ES-I3 (cell line): ENCODE data around the gene CHTOP.
A peak's percentile ranks its signal among the peaks of the same experiment; 100 is the strongest.

Source experiments
- H3K36me3 ChIP-seq: 2 replicates; pipeline ENCODE4 v1.6.1; 2013; ENCODE audit warnings: mild to moderate bottlenecking, low read length, control low read depth, moderate library complexity; ENCODE audit not compliant: insufficient read depth
- H3K4me1 ChIP-seq: 2 replicates; pipeline ENCODE4 v1.6.1; 2013; ENCODE audit warnings: mild to moderate bottlenecking, control low read depth, low read length; ENCODE audit not compliant: insufficient read depth
- H3K9ac ChIP-seq: 2 replicates; pipeline ENCODE4 v1.6.1; 2013; ENCODE audit warnings: low read depth, mild to moderate bottlenecking, low read length, moderate library complexity
- H3K9me3 ChIP-seq: 2 replicates; pipeline ENCODE4 v1.6.1; 2013; ENCODE audit warnings: mild to moderate bottlenecking, low read length, moderate library complexity; ENCODE audit not compliant: control insufficient read depth, insufficient read depth

CHTOP gene

GRCh38 chr1:153617663-153618062 lies 16.2 kb upstream of the CHTOP start:
- Histone ChIP-seq H3K4me1 (peaks cover 15% of the 10 kb centered on the region; the same call in 1 of the 2 replicates), H3K36me3 (no peaks in the 10 kb centered on the region; the same call in none of the 2 replicates), H3K9me3 (no peaks in the 10 kb centered on the region), H3K9ac (no peak overlapping the region)

- no peaks in the 10 kb centered on the region for H3K9me3 ChIP-seq
- peaks cover 18% of the 10 kb centered on the region for H3K4me1 ChIP-seq
- H3K9ac ChIP-seq: no peak overlapping the region
- H3K36me3 ChIP-seq: no peaks in the 10 kb centered on the region; the same call in none of the 2 replicates
Measured at GRCh38 chr1:153619171-153619570, 14.7 kb upstream of the CHTOP start.

GRCh38 chr1:153623101-153623500 lies 10.8 kb upstream of the CHTOP start:
- Histone ChIP-seq H3K36me3 (no peaks in the 10 kb centered on the region; the same call in none of the 2 replicates), H3K9me3 (no peaks in the 10 kb centered on the region), H3K4me1 (peaks cover 21% of the 10 kb centered on the region), H3K9ac (no peak overlapping the region)

GRCh38 chr1:153624965-153625611 lies 8.8 kb upstream of the CHTOP start:
- peaks cover 30% of the 10 kb centered on the region for H3K4me1 ChIP-seq
- H3K9ac ChIP-seq: no peak overlapping the region
- no peaks in the 10 kb centered on the region; the same call in 1 of the 2 replicates for H3K36me3 ChIP-seq
- no peaks in the 10 kb centered on the region for H3K9me3 ChIP-seq

GRCh38 chr1:153626477-153626903 lies 7.4 kb upstream of the CHTOP start:
- peak overlapping the region; percentile 56 for H3K9ac ChIP-seq
- no peaks in the 10 kb centered on the region for H3K9me3 ChIP-seq
- no peaks in the 10 kb centered on the region; the same call in 1 of the 2 replicates for H3K36me3 ChIP-seq
- H3K4me1 ChIP-seq: peaks cover 30% of the 10 kb centered on the region

GRCh38 chr1:153626904-153627714 lies 6.8 kb upstream of the CHTOP start, which contains the start of gene S100A13:
Gene S100A13, minus strand, starts transcription at chr1:153627505. Its CDS starts 1,033 bp downstream, at chr1:153626472.
- Histone ChIP-seq H3K9ac (peak within 1 kb of the TSS; percentile 56), H3K9me3 (no peaks in the 10 kb centered on the region), H3K4me1 (peaks cover 30% of the 10 kb centered on the region), H3K36me3 (no peaks in the 10 kb centered on the region; the same call in 1 of the 2 replicates)

GRCh38 chr1:153627715-153628626 lies 5.9 kb upstream of the CHTOP start, which contains the start of gene S100A1:
Gene S100A1, plus strand, starts transcription at chr1:153628434. Its CDS starts 2,088 bp downstream, at chr1:153630522.
- Histone ChIP-seq H3K9me3 (no peaks in the 10 kb centered on the region), H3K4me1 (peaks cover 30% of the 10 kb centered on the region), H3K36me3 (no peaks in the 10 kb centered on the region), H3K9ac (peak within 1 kb of the TSS; percentile 56)

GRCh38 chr1:153628638-153629342 lies 5.1 kb upstream of the CHTOP start:
- Histone ChIP-seq H3K9me3 (no peaks in the 10 kb centered on the region), H3K4me1 (peaks cover 26% of the 10 kb centered on the region), H3K36me3 (no peaks in the 10 kb centered on the region), H3K9ac (no peak overlapping the region)

- Histone ChIP-seq H3K9ac (no peak overlapping the region), H3K9me3 (no peaks in the 10 kb centered on the region), H3K36me3 (no peaks in the 10 kb centered on the region), H3K4me1 (peaks cover 21% of the 10 kb centered on the region; the same call in 1 of the 2 replicates)
Measured at GRCh38 chr1:153629343-153629665, 4.6 kb upstream of the CHTOP start.

GRCh38 chr1:153629971-153630370 lies 3.9 kb upstream of the CHTOP start:
- Histone ChIP-seq H3K9ac (no peak overlapping the region), H3K9me3 (no peaks in the 10 kb centered on the region), H3K36me3 (no peaks in the 10 kb centered on the region), H3K4me1 (peaks cover 21% of the 10 kb centered on the region; the same call in 1 of the 2 replicates)

- no peaks in the 10 kb centered on the region for H3K36me3 ChIP-seq
- no peak overlapping the region for H3K9ac ChIP-seq
- H3K9me3 ChIP-seq: no peaks in the 10 kb centered on the region
- H3K4me1 ChIP-seq: peaks cover 21% of the 10 kb centered on the region; the same call in 1 of the 2 replicates
Measured at GRCh38 chr1:153630384-153630783, 3.5 kb upstream of the CHTOP start.

GRCh38 chr1:153631047-153632022 lies 2.5 kb upstream of the CHTOP start:
- H3K4me1 ChIP-seq: peaks cover 18% of the 10 kb centered on the region; the same call in 1 of the 2 replicates
- H3K9me3 ChIP-seq: no peaks in the 10 kb centered on the region
- H3K36me3 ChIP-seq: 0 out of 2 replicates have a peak, but pooled peaks cover 3% of the 10 kb centered on the region
- no peak overlapping the region for H3K9ac ChIP-seq
